Astrocyte of the cerebellum (primary cell): ENCODE data around the gene RNF114.

Experiments
- DNase-seq: peaks from one replicate; pipeline ENCODE4 v3.0.0-alpha.2; 2011; ENCODE audit warnings: low read depth
- H3K4me3 ChIP-seq: 2 replicates; pipeline ENCODE4 v1.5.1; 2011; ENCODE audit warnings: mild to moderate bottlenecking, low read depth, low read length, moderate library complexity
- in situ Hi-C: cut with HindIII; loops from 2 replicates; pipeline ENCODE4 v1.10.0; 2017; ENCODE audit warnings: low sequenced_read_pairs
- TF ChIP-seq, protein P1 (sequence below): IDR thresholded peaks from 2 replicates; pipeline ENCODE4 v1.5.1; 2012; ENCODE audit warnings: low read length, low read depth, moderate library complexity, mild to moderate bottlenecking; ENCODE audit errors: missing control alignments

Gene RNF114

GRCh38 chr20:49965781-49966305 lies 29.6 kb downstream of the RNF114 start:
- in situ Hi-C loops = no loop called here
- DNase-seq = no peak
- H3K4me3 ChIP-seq = no peak overlapping the region
- TF ChIP-seq, protein P1, sequence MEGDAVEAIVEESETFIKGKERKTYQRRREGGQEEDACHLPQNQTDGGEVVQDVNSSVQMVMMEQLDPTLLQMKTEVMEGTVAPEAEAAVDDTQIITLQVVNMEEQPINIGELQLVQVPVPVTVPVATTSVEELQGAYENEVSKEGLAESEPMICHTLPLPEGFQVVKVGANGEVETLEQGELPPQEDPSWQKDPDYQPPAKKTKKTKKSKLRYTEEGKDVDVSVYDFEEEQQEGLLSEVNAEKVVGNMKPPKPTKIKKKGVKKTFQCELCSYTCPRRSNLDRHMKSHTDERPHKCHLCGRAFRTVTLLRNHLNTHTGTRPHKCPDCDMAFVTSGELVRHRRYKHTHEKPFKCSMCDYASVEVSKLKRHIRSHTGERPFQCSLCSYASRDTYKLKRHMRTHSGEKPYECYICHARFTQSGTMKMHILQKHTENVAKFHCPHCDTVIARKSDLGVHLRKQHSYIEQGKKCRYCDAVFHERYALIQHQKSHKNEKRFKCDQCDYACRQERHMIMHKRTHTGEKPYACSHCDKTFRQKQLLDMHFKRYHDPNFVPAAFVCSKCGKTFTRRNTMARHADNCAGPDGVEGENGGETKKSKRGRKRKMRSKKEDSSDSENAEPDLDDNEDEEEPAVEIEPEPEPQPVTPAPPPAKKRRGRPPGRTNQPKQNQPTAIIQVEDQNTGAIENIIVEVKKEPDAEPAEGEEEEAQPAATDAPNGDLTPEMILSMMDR = no peak

- TF ChIP-seq, protein P1 = no peak
- no peak for DNase-seq
- H3K4me3 ChIP-seq = no peak overlapping the region
- in situ Hi-C loops = no loop called here
These were observed 30.7 kb downstream of the RNF114 start for GRCh38 chr20:49966861-49967260.

GRCh38 chr20:49969234-49969633 lies 33.0 kb downstream of the RNF114 start:
- TF ChIP-seq, protein P1 = no peak
- in situ Hi-C loops = no loop called here
- no peak for DNase-seq
- H3K4me3 ChIP-seq = no peak overlapping the region

GRCh38 chr20:49969946-49970345 lies 33.7 kb downstream of the RNF114 start:
- TF ChIP-seq, protein P1 = no peak
- no peak for DNase-seq
- in situ Hi-C loops = no loop called here

DNA sequence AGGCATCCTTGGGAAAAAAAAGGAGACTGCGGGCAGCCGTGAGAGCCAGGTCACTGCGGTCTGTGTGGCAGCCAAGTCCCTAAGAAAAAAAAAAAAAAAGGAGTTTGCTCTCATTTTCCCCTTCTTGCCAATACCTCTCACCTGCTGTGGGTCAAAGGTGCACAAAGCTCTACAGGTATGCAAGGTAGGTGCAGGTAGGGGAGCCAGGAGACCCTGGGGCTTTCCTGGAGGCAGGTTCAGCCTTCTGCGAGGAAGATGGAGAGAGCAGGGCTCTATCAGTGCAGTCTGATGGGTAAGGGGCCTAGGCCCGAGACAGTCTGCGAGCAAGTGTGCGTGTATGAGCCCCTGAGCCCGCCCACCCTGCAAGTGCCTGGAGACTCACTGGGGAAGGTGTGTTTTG lies 34.3 kb downstream of the RNF114 start:
- H3K4me3 ChIP-seq = no peak overlapping the region
- DNase-seq = no peak
- in situ Hi-C loops = no loop called here
- TF ChIP-seq, protein P1 = no peak

More at GRCh38 chr20:49969946-49970345, 33.7 kb downstream of the RNF114 start:
- H3K4me3 ChIP-seq = no peak overlapping the region

- H3K4me3 ChIP-seq = no peak overlapping the region
- TF ChIP-seq, protein P1 = no peak
- no peak for DNase-seq
- in situ Hi-C loops = no loop called here
These were observed 37.8 kb downstream of the RNF114 start for GRCh38 chr20:49973981-49974380.
